PC-3 (cell line): ENCODE measurements around the gene IFT43. TPM values are rescaled to one million over a fixed set of nuclear protein-coding genes. Genes with fewer than 3 reads are reported as not detected.

Experiments used
- ATAC-seq: fragments of 200-7000 bp; cut with Tn5 transposase; 2 replicates; pipeline ENCODE4 v1.9.1; 2020; ENCODE audit warnings: mild to moderate bottlenecking, moderate library complexity
- BruUV-seq: library from RNA; stranded (reverse); fragments of 400-500 nt; replicated peaks from 2 replicates; lab custom pipeline; 2021; lab: Mats Ljungman, UMichigan
- CTCF ChIA-PET: fragments of 300-600 bp; sonication (Branson Sonifier 250); formaldehyde crosslinking; loops from one replicate; lab custom pipeline; 2022; ENCODE audit warnings: antibody characterized with exemption; lab: Charles Lee
- POLR2A ChIA-PET: fragments of 300-600 bp; sonication (Branson Sonifier 250); formaldehyde crosslinking; loops from one replicate; lab custom pipeline; 2022; ENCODE audit warnings: antibody characterized with exemption; ENCODE audit not compliant: unreplicated experiment; lab: Charles Lee
- DNase-seq: peaks from one replicate; pipeline ENCODE4 v3.0.0-alpha.2; 2015
- H2AFZ ChIP-seq: fragments of 300-600 bp; sonication (generic); 2 replicates; pipeline ENCODE4 v1.6.0; 2016; ENCODE audit warnings: antibody characterized with exemption, low read length
- H3F3A ChIP-seq: fragments of 300-600 bp; sonication (generic); one replicate; pipeline ENCODE4 v1.6.0; 2017; ENCODE audit warnings: antibody characterized with exemption, low read length, control low read depth, mild to moderate bottlenecking; ENCODE audit not compliant: unreplicated experiment
- H3K27ac ChIP-seq: fragments of 300-600 bp; sonication (generic); 2 replicates; pipeline ENCODE4 v1.5.1; 2016; ENCODE audit warnings: mild to moderate bottlenecking, low read length
- H3K27me3 ChIP-seq: fragments of 300-600 bp; sonication (generic); 2 replicates; pipeline ENCODE4 v1.6.1; 2016; ENCODE audit warnings: low read length, mixed read lengths
- H3K36me3 ChIP-seq: fragments of 300-600 bp; sonication (generic); 2 replicates; pipeline ENCODE4 v1.6.1; 2016; ENCODE audit warnings: low read depth, mixed run types, low read length, mixed read lengths
- H3K4me1 ChIP-seq: fragments of 300-600 bp; sonication (generic); 2 replicates; pipeline ENCODE4 v1.5.1; 2016; ENCODE audit warnings: low read length; ENCODE audit not compliant: insufficient read depth
- H3K4me2 ChIP-seq: fragments of 300-600 bp; sonication (generic); 2 replicates; pipeline ENCODE4 v1.6.0; 2016; ENCODE audit warnings: low read length
- H3K4me3 ChIP-seq: fragments of 300-600 bp; sonication (generic); 2 replicates; pipeline ENCODE4 v1.5.1; 2016; ENCODE audit warnings: mild to moderate bottlenecking, low read length, mixed read lengths
- H3K79me2 ChIP-seq: fragments of 300-600 bp; sonication (generic); 2 replicates; pipeline ENCODE4 v1.6.1; 2017; ENCODE audit warnings: low read length, mixed read lengths
- H3K9ac ChIP-seq: fragments of 300-600 bp; sonication (generic); 2 replicates; pipeline ENCODE4 v1.6.0; 2016; ENCODE audit warnings: mild to moderate bottlenecking, low read length
- H3K9me2 ChIP-seq: fragments of 300-600 bp; sonication (generic); replicated peaks from 2 replicates; pipeline ENCODE4 v1.6.1; 2016; ENCODE audit warnings: mixed run types, low read length, mixed read lengths
- H3K9me3 ChIP-seq: fragments of 300-600 bp; sonication (generic); 2 replicates; pipeline ENCODE4 v1.6.1; 2016; ENCODE audit warnings: low read length, mixed read lengths
- H4K20me1 ChIP-seq: fragments of 300-600 bp; sonication (generic); 2 replicates; pipeline ENCODE4 v1.6.1; 2016; ENCODE audit warnings: low read length, mixed read lengths
- CTCF ChIP-seq: fragments of 300-600 bp; sonication (generic); conservative IDR thresholded peaks from 2 replicates; pipeline ENCODE4 v1.5.1; 2017; ENCODE audit warnings: antibody characterized with exemption, low read depth, mild to moderate bottlenecking, low read length
- EZH2 ChIP-seq: fragments of 300-600 bp; sonication (generic); IDR thresholded peaks from one replicate; pipeline ENCODE4 v1.6.1; 2017; ENCODE audit warnings: antibody characterized with exemption, mild to moderate bottlenecking, low read length; ENCODE audit not compliant: unreplicated experiment
- EZH2phosphoT487 ChIP-seq: fragments of 300-600 bp; sonication (generic); IDR thresholded peaks from 2 replicates; pipeline ENCODE4 v1.6.1; 2018; ENCODE audit warnings: mild to moderate bottlenecking, antibody characterized with exemption, low read length, borderline replicate concordance
- intact Hi-C: fragments of 100-400 bp; cut with micrococcal nuclease; formaldehyde crosslinking; loops from 2 replicates; pipeline ENCODE4 v1.9.0; 2023
- total RNA-seq: library from RNA; depleted of rRNA; stranded (reverse); fragments of >200 nt; gene quantifications from 2 replicates; pipeline ENCODE4 v1.2.3, GENCODE V29; 2014

IFT43 gene
- total RNA-seq, 1 experiment from 2014 or later: 41.3 TPM

GRCh38 chr14:76019676-76020075, 34.1 kb downstream of the IFT43 start:
- ATAC-seq: no peak
- Histone ChIP-seq H3F3A (no peaks in the 10 kb centered on the region), H3K79me2 (no peaks in the 10 kb centered on the region), H3K36me3 (peaks cover 15% of the 10 kb centered on the region), H3K4me3 (no peak overlapping the region), H3K27ac (no peak overlapping the region), H3K4me1 (no peaks in the 10 kb centered on the region), H4K20me1 (no peaks in the 10 kb centered on the region), H3K4me2 (no peak overlapping the region), H2AFZ (no peak overlapping the region), H3K9me3 (no peaks in the 10 kb centered on the region; the same call in none of the 2 replicates), H3K9me2 (no peaks in the 10 kb centered on the region), H3K27me3 (no peaks in the 10 kb centered on the region), H3K9ac (no peak overlapping the region)
- TF ChIP-seq EZH2 (no peak), CTCF (no peak), EZH2phosphoT487 (no peak)
- no TSS peak for BruUV-seq
- DNase-seq: peak; percentile 23
- POLR2A ChIA-PET: no interaction called here
- intact Hi-C loops: no loop called here
- CTCF ChIA-PET: interaction anchor here (0.7 kb wide), 1 partner anchor 419 kb away, joined by 3 read pairs; no protein-coding TSS in a partner anchor

GRCh38 chr14:76022991-76023390, 37.4 kb downstream of the IFT43 start:
- Histone ChIP-seq H3K79me2 (no peaks in the 10 kb centered on the region), H4K20me1 (no peaks in the 10 kb centered on the region), H3K4me1 (no peaks in the 10 kb centered on the region), H3K36me3 (peaks cover 15% of the 10 kb centered on the region), H3F3A (no peaks in the 10 kb centered on the region), H3K9ac (no peak overlapping the region), H3K9me3 (no peaks in the 10 kb centered on the region; the same call in none of the 2 replicates), H2AFZ (no peak overlapping the region), H3K27ac (no peak overlapping the region), H3K9me2 (no peaks in the 10 kb centered on the region), H3K4me2 (no peak overlapping the region), H3K4me3 (no peak overlapping the region), H3K27me3 (no peaks in the 10 kb centered on the region)
- ATAC-seq: no peak
- no peak for DNase-seq
- no peak for TF ChIP-seq EZH2phosphoT487
- TF ChIP-seq CTCF: no peak
- no peak for TF ChIP-seq EZH2
- no TSS peak for BruUV-seq
- ChIA-PET CTCF (no interaction called here), POLR2A (no interaction called here)
- intact Hi-C loops: no loop called here

DNA sequence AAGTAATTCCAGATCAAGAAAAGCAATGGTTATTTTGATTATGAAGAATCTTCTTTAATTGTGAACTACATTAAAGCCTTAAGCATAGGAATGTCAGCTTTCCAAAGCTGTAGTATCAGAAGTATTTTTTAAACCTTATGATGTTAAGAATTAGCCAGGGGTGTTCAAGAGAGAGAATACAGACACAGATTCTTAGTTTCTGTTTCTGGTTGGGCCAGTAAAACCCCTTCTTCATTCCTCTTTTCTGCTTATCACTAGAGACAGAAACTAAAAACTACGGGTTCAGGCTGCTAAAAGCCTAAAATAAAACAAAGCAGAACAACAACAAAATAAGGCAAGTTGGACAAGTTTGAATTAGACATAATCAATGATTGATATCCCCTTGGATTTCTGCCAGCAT, 38.2 kb downstream of the IFT43 start:
- intact Hi-C loops: no loop called here
- Histone ChIP-seq H4K20me1 (no peaks in the 10 kb centered on the region), H2AFZ (no peak overlapping the region), H3K27ac (no peak overlapping the region), H3K36me3 (peaks cover 11% of the 10 kb centered on the region), H3K4me3 (no peak overlapping the region), H3K9ac (no peak overlapping the region), H3K9me2 (no peaks in the 10 kb centered on the region), H3K9me3 (no peaks in the 10 kb centered on the region; the same call in none of the 2 replicates), H3K27me3 (no peaks in the 10 kb centered on the region), H3K4me1 (no peaks in the 10 kb centered on the region), H3K4me2 (no peak overlapping the region), H3F3A (no peaks in the 10 kb centered on the region), H3K79me2 (no peaks in the 10 kb centered on the region)
- CTCF ChIA-PET: no interaction called here
- TF ChIP-seq EZH2 (no peak), CTCF (no peak), EZH2phosphoT487 (no peak)
- no peak for DNase-seq
- no TSS peak for BruUV-seq
- ATAC-seq: no peak
- POLR2A ChIA-PET: no interaction called here
